22Rv1 (cell line): Measurements from ENCODE around the gene SORT1.

Source experiments
- ZFX ChIP-seq: fragments of 450-650 bp; IDR thresholded peaks from 2 replicates; pipeline ENCODE4 v1.6.1; 2017; ENCODE audit warnings: antibody characterized with exemption, borderline replicate concordance
- TF ChIP-seq, protein P1 (sequence below): fragments of 450-650 bp; IDR thresholded peaks from 2 replicates; pipeline ENCODE4 v1.5.1; 2017; ENCODE audit warnings: mild to moderate bottlenecking

DNA sequence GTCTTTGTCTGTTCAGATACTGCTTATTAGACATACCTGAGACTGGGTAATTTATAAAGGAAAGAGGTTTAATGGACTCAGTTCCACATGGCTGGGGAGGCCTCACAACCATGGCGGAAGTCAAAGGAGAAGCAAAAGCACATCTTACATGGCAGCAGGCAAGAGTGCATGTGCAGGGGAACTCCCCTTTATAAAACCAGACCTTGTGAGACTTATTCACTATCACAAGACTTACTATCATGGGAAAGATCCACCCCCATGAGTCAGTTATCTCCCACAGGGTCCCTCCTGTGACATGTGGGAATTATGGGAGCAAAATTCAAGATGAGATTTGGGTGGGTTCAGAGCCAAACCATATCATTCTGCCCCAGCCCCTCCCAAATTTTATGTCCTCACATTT is 35.6 kb upstream of the SORT1 start:
- TF ChIP-seq, protein P1, sequence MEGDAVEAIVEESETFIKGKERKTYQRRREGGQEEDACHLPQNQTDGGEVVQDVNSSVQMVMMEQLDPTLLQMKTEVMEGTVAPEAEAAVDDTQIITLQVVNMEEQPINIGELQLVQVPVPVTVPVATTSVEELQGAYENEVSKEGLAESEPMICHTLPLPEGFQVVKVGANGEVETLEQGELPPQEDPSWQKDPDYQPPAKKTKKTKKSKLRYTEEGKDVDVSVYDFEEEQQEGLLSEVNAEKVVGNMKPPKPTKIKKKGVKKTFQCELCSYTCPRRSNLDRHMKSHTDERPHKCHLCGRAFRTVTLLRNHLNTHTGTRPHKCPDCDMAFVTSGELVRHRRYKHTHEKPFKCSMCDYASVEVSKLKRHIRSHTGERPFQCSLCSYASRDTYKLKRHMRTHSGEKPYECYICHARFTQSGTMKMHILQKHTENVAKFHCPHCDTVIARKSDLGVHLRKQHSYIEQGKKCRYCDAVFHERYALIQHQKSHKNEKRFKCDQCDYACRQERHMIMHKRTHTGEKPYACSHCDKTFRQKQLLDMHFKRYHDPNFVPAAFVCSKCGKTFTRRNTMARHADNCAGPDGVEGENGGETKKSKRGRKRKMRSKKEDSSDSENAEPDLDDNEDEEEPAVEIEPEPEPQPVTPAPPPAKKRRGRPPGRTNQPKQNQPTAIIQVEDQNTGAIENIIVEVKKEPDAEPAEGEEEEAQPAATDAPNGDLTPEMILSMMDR: no peak
- no peak for TF ChIP-seq ZFX
